ENCODE data around the gene DCLRE1B.

DNA sequence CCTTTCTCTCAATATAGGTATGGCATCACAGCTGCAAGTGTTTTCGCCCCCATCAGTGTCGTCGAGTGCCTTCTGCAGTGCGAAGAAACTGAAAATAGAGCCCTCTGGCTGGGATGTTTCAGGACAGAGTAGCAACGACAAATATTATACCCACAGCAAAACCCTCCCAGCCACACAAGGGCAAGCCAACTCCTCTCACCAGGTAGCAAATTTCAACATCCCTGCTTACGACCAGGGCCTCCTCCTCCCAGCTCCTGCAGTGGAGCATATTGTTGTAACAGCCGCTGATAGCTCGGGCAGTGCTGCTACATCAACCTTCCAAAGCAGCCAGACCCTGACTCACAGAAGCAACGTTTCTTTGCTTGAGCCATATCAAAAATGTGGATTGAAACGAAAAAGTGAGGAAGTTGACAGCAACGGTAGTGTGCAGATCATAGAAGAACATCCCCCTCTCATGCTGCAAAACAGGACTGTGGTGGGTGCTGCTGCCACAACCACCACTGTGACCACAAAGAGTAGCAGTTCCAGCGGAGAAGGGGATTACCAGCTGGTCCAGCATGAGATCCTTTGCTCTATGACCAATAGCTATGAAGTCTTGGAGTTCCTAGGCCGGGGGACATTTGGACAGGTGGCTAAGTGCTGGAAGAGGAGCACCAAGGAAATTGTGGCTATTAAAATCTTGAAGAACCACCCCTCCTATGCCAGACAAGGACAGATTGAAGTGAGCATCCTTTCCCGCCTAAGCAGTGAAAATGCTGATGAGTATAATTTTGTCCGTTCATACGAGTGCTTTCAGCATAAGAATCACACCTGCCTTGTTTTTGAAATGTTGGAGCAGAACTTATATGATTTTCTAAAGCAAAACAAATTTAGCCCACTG is 35.5 kb downstream of the DCLRE1B start:
- no peak for TF ChIP-seq CTCF (IDR thresholded peaks at IDR 0.05)
- no peak for TF ChIP-seq POLR2A (IDR thresholded peaks at IDR 0.05)
